T47D (cell line): Measurements from ENCODE around the gene CRMP1.
"Not testable (repeated sequence)": the region's sequence is repeated elsewhere in the genome, so short reads cannot be mapped to it uniquely, and the experiment has no call there.

Experiments
- DNase-seq, 2 experiments: peaks; one replicate each; pipeline versions ENCODE4 v3.0.0 to v3.0.0-alpha.2; 2011 to 2012; ENCODE audit warnings: low read depth in 1 of 2, low spot score in 1 of 2
- JUND ChIP-seq: IDR thresholded peaks from 2 replicates; pipeline ENCODE4 v1.6.1; 2012; ENCODE audit warnings: low read depth
- in situ Hi-C: cut with HindIII; loops from 2 replicates; pipeline ENCODE4 v1.10.0; 2016; ENCODE audit warnings: low sequenced_read_pairs, low pct_unique_long_range_greater_than_20kb

CRMP1 gene

DNA sequence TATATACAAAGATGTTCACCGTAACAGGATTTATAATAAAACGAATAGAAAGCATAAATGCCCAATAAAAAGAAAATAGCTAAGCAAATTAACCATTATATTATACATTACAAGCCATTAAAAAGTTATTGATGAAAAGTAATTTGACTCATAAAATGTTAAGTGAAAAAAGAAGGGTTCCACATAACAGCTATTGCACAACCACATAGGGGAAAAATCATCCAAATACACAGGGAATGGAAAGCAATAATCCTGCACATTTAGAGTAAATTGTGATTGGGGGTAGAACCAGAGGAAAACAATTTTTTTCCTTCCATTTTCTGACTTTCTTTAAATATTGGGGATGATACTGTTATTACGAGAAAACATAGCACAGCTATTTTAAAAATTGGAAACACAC lies 38.0 kb downstream of the CRMP1 start:
- DNase-seq = no peak
- in situ Hi-C loops = no loop called here
- no peak for TF ChIP-seq JUND

DNA sequence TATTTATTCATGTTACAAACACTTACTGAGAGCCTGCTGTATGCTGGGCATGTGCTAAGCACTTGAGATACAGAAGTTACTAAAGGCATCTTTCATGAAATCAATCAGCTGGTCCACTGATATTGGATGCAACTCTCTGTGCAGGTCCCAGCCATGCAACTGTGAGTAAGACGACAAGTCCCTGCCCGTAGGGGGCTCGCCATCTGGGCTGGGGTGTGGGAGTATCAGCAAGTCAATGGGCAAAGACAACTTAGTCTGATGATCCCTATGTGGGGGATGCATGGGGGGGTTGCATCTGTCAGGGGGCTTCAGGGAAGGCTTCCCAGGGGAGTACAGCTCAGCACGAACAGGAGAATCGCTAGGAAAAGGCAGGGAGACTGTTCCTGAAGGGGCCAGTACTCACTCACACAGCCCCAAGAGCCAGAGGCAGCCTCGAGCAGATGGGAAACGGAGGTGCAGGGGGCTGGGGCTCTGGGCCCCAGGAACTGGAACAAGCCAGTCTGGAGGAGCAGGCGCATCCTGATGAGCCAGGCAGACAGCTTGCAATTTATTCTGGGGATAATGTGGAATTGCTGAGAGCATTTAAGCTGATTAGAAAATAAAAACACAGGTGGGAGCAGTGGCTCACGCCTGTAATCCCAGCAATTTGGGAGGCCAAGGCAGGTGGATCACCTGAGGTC lies 40.2 kb downstream of the CRMP1 start:
- in situ Hi-C loops = no loop called here
- TF ChIP-seq JUND = no peak
- no peak for DNase-seq

DNA sequence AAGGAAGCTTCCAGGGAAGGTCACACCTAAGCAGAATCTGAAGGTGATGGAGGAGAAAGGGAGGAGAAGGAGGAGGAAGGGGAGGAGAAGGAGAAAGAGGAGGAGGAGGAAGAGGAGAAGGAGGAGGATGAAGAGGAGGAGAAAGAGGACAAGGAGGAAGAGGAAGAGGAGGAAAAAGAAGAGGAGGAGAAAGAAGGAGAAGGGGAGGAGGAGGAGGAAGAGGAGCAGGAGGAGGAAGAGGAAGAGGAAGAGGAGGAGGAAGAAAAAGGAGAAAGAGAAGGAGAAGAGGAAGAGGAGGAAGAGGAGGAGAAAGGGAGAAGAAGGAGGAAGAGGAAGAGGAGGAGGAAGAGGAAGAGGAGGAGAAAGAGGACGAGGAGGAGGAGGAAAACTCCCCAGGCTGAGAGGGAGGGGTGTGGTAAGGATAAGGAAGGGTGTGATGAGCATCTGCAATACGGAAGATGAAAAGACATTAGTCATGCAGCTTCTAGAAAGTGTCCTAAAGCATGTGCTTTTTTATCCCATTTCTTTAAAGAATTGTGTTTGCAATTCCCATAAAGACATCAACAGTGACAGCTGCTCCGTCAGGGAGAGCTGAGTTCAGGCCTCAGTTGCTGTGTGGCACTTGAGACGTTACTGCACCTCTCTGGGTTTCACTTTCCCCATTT lies 41.1 kb downstream of the CRMP1 start:
- TF ChIP-seq JUND = no peak
- in situ Hi-C loops = no loop called here
- DNase-seq = no peak

DNA sequence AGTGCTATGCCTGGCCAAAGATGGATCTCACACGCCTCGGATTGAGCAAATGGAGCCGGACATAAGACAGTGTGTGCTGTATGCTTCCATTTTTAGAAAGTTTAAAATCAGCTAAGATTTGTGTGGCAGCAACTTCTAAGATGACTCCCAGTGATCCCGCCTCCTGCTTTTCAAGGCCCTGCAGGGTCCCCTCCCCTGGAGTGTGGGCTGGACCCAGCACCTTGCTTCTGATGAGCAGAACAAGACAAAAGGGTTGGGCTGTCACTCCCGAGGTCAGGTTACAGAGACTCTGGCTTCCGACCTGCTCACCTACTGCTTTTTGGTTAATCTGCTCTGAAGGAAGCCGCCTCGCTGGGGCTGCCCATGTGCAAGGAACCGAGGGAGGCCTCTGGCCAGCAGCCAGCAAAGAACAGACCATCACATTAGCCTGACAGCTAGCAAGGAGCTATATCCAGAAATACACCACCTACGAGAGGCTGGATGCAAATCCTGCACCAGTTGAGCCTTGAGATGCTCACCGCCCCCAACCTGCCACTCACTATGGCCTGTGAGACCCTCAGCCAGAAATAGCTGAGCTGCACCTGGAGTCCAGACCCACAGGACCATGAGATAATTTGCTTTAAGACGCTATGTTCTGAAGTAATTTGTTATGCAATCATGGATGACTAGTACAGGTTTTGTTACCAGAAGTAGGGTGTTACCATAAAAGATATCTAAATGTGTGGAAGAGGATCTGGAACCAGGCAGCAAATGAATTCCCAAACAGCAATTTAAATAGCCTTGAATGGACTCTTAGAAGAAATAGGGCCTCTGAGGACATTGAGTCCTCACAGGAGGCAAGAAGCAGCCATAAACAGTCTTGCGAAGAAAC lies 47.6 kb downstream of the CRMP1 start:
- no peak for DNase-seq
- TF ChIP-seq JUND = no peak
- in situ Hi-C loops = no loop called here

DNA sequence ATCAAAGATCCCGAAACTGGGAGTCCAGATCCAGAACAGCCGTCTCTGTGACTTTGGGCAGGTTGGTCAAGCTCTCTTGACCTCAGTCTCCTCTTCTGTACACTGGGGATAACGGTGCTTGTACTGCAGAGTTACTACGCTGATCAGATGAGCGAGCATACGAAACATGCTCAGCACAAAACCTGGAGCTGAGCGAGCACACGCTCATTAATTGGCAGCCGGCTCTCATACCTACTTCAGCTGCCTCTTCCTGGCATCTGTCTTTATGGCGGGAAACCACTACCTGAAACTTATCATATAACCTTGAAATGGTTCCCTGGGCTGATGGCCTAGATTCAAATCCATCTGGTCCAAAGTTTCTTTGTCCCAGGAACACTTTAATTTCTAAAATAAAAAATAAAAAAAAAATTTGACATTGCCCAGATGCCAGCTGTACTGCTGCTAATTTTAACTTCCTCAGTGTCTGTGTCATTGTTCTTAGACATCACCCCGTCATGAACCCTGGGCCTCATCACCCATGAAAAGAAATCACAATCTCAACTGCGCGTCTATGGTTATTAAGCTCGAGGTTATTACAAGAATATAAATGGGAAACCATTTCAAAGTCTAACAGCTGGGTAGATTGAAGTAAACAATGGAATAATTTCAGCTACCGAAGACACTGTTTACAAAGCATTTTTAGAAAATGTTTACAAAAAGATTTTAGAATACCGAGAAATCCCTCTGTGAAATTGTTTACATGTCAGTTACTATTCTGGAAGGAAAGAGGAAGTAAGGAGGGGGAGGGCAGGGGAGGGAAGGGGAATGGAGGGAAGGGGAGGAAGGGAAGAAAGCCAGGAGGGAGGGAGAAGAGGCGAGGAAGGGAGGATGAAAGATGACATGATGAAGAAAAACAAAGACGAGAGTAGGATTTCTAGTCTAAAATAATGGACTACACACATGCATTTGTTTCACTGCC lies 49.0 kb downstream of the CRMP1 start:
- in situ Hi-C loops = no loop called here
- no peak for TF ChIP-seq JUND
- no peak for DNase-seq

DNA sequence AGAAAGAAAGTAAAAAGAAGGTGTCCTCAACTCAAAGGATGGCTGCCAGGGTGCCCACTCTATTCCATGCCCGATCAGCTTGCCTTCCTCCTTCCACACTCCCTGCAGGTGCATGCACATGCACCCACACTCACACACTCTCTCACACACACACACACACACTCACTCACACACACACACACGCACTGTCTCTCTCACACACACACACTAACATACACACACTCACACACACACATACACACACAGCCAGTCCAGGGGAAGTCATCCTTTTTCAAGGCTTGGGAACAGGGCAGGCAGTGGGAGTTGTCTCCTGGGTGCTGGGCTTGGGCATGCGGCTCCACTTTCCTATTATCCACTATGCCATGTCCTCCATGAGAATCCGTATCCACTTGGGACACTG lies 50.4 kb downstream of the CRMP1 start:
- in situ Hi-C loops = no loop called here
- DNase-seq = no peak
- no peak for TF ChIP-seq JUND

DNA sequence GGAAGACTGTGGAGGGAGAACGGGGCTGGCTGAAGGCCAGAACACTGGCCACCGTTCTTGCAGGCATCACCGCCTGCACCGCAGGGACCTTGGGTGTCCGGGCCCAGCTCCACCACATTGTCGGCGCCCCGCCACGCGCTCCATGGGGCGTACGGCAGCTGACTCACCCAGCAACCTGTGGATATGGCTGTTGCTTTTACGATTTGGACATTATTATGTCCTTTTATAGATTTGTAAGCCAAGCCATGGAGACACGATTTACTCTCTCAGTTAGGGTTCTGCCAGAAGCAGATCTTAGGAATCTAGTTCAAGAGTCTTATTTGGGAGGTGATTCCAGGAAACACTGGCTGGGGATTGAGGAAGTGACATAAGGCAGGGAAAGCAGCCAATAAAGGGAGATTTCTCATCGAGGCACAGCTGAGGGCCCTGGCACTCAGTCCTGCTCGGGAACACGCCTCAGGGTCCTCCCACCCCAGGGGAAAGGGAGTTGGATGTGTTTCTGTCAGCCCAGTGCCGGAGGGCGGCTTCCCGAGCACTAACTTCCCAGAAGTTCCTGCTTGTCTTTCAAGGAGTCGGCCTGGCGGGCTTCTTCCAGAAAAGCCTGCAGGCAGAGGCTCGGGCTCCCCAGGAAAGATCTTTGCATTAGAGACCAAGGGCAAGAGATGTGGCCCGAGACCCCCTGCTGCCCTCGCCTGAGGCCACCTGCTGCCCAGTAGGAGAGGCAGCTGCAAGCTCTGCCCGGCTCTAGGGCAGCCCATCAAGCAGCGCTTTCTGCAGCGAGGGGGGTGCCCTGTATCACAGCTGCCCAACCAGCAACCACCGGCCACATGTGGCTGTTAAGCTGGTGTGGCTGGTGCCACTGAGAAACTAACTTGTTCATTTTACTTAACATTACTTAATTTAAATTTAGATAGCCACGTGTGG lies 52.9 kb downstream of the CRMP1 start:
- no peak for TF ChIP-seq JUND
- no peak for DNase-seq
- in situ Hi-C loops = no loop called here

DNA sequence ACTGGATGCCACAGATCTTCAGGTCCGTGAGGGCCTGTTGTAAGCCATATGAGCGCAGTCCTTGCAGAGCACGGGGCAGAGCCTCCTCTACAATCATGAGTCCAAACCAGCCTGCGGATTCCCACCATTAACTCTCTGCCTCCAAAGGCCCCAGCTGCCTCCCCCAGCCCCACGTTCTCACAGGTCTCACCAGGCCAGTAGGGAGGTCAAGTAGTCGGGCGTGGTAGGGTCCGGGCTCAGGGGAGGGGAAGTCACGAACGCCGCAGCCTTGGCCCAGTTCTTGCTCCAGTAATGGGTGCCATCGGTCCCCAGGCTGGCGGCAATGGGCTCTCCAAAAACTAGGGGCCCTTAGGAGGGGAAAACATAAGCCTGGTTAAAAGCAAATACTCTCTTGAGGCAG lies 53.6 kb downstream of the CRMP1 start:
- no peak for DNase-seq
- no peak for TF ChIP-seq JUND
- in situ Hi-C loops = no loop called here

DNA sequence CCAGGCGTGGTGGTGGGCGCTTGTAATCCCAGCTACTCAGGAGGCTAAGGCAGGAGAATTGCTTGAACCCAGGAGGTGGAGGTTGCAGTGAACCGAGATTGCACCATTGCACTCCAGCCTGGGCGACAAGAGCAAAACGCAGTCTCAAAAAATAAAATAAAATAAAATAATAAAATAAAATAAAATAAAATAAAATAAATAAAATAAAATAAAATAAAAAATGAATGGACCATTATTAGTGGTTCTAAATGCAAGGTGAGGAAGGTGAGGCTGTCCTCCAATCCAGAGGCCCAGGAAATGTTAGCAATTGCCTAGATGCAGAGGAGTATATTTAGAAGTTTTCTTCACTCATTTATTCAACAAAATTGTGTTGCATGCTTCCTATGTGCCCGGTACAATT lies 55.4 kb downstream of the CRMP1 start:
- DNase-seq, in situ Hi-C loops: not testable (repeated sequence)

DNA sequence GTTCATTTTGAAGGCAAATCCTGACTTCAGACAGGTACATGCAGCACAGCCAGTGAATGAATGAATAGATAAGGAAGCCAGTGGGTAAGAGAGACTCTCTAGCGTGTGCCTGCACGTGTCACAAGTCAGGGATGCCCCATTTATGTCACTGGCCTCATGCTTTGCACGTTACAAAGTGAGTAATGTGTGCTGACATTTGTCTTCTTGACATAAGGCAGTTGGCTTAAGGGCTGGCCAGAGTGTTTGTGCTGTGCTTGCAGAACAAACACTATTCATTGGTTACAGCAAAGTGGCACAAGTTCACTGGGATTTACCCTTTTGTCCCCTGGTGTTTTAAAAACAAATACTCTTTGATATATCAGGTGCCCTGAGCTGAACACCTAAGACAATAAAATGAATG lies 55.9 kb downstream of the CRMP1 start:
- in situ Hi-C loops = no loop called here
- peak in 1 of 2 experiments; percentile 61 for DNase-seq
- no peak for TF ChIP-seq JUND

DNA sequence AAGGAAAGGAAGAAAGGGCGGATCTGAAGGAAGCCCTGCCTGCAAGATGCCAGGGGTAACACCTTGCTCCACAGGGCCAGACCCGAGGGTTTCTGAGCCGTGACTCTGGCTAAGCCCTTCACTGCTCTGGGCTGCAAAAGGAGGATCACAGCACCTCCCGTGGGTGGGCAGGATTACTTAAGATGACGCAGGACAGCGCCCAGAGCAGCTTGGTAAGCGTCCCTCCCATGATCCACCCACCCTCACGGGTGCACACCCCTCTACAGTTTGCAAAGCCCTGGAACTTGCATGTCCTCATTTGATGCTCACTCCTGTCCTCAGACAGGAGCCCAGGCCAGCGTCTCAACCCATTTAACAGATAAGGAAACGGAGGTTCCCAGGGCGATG lies 64.9 kb downstream of the CRMP1 start:
- DNase-seq = no peak
- TF ChIP-seq JUND = no peak
- in situ Hi-C loops = no loop called here
